ENCODE measurements around the gene EPHB2.
"Not testable (repeated sequence)": the region's sequence is repeated elsewhere in the genome, so short reads cannot be mapped to it uniquely, and the experiment has no call there.

EPHB2 gene

DNA sequence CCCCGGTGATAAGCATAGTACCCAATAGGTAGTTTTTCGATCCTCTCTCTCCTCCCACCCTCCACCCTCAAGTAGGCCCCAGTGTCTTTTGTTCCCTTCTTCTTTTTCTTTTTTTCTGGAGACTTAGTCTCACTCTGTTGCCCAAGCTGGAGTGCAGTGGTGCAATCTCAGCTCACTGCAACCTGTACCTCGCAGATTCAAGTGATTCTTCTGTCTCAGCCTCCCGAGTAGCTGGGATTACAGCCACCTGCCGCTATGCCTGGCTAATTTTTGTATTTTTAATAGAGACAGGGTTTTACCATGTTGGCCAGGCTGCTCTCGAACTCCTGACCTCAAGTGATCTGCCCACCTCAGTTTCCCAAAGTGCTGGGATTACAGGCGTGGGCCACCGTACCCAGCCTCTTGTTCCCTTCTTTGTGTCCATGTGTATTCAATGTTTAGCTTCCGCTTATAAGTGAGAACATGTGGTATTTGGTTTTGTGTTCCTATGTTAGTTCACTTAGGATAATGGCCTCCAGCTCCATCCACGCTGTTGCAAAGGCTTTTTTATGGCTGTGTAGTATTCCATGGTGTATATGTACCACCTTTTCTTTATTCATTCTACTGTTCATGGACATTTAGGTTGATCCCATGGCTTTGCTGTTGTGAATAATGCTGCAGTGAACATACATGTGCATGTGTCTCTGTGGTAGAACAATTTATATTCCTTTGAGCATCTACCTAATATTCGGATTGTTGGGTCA is 133.0 kb downstream of the EPHB2 start:
- DNase-seq, result not testable (repeated sequence)

GRCh38 chr1:22844621-22845020 is 134.0 kb downstream of the EPHB2 start:
- DNase-seq, result no peak

DNA sequence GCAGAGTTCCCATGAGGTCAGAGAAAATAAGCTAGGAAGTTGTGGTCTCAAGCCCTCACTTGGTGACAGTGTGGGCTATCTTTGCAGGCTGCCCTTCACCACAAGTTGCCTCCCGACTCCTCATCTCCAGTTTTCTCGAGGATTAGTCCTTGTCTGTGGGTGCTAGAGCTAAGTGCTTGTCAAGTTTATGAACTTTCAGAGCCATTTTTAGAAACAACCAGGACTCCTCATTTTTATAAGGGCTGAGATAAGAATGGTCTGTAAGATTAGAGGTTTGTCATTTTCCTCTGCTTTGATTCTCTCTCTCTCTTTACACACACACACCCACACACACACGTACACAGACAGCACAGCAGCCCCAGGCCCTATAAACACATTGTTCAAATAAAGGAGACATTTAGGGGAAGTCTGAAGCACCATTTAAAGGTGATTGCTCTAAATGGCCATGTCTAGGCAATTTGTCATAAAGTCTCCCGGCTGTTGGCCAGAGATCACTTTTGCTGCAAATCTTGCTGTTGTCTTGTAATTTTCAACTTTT is 134.8 kb downstream of the EPHB2 start:
- no peak for DNase-seq

DNA sequence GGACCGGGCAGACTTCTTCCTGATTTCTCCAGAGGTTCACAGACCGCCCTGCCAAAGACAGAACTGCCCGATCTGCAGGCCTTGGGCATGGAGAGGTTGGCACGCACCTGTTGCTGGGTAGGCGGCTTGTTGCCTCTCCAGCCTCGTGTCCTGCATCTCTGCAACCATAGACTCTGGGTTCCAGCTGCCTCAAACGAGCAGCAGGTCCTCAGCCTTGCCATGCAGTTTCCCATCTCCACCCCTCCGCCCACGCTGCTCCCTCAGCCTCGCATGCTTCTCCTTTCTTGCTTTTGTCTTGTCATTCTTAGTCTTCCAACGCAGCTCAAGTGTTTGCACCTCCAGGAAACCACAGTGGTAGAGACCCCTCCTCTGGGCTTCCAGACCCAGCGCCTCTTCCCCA is 135.8 kb downstream of the EPHB2 start:
- no peak for DNase-seq

- no peak for DNase-seq
Measured at GRCh38 chr1:22847249-22847648, 136.6 kb downstream of the EPHB2 start.

DNA sequence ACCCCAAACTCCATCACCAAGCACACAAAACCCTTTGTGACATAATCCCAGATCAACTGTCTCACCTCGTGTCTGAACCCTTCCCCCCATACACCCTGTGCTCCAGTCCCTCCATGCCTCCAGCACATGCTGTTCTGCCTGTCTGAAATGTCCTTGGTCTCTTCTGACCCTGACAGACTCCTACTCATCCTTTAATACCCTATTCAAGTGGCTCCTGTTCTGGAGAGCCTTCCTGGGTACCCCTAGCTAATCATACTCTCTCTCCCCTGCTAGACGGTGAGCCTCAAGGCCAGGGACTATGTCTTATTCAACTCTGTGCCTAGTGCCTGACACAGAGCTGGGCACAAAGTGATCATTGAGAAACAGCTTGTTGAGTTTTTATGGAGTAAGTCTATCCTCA is 137.1 kb downstream of the EPHB2 start:
- DNase-seq, result no peak

DNA sequence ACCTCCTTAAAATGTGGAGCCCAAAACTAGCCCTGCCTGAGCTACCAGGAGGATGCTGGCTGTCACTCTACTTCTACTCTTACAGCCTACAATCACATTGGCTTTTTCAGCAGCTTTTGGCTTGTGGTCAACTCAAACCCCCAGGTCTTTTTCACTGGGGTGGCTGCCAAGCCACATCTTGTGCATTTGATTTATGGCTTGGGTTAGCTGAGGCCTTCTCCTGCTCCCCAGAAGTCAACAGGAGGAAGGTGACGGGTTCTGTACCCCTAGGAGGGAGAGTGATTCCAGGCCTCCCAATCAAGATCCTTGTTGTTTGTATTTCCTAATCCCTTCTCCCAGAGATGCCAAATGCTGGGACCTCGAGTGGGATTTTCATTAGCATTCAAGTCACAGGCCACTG is 137.8 kb downstream of the EPHB2 start:
- DNase-seq, result no peak

DNA sequence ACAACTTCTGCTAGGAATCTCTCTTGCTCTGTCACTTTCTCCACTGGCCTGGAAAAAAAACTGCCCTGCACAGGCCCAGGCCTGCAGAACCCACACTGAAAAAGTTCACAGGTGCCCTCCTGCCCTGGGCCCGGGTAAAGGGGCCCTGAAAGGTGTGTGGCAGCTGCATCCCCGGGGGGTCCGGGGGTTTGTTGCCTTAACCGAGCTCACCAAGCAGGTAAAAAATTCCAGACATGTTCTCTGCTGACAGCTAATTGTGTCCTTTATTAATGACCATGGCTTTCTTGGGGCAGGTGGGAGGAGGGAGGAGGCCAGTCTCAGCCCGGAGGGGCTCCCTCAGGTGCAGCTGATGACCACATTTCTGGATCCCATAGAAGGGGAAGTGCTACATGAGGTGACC is 139.1 kb downstream of the EPHB2 start:
- no peak for DNase-seq

GRCh38 chr1:22850281-22850680 is 139.6 kb downstream of the EPHB2 start:
- no peak for DNase-seq

DNA sequence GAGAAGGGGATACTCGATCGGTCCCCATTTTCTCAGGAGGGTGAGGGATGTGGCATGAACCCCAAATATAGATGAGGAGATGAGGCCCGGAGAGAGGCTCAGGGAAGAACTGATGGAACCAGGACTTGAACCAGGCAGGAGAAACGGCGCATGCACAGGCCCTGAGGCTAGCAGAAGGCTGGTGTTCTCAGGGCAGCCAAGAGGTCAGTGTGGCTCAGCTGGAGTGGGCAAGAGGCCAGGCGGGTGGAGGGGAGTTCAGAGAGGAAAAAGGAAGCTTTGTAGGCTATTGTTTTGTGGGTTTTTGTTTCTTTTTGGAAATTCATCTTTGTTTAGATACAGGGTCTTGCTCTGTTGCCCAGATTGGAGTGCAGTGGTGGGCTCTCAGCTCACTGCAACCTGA is 140.0 kb downstream of the EPHB2 start:
- DNase-seq, result no peak

GRCh38 chr1:22851517-22851916 is 140.9 kb downstream of the EPHB2 start:
- no peak for DNase-seq

DNA sequence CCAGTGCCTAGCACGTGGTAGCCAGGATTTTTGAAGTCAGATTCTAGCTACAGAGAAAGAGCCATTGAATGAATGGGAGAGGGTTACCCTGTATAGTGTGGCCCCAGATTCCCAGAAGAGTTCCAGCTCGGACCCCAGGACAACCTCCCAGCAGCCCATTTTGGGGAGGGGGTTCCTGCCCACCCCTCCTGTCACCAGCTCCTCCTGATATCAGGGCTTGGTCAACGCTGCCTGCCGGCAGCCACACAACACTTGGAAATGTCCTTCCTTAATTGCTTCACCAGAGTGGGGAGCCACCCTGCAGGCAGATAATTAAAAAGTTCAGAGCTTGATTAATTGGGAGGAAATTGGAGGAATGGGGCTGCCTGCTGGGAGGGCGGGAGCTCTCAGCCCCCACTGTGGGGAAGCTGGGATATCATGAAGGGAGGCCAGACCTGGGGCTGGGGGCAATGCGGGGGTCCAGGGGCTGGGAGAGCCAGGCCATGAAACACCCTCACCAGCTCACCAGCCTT is 141.6 kb downstream of the EPHB2 start:
- no peak for DNase-seq

DNA sequence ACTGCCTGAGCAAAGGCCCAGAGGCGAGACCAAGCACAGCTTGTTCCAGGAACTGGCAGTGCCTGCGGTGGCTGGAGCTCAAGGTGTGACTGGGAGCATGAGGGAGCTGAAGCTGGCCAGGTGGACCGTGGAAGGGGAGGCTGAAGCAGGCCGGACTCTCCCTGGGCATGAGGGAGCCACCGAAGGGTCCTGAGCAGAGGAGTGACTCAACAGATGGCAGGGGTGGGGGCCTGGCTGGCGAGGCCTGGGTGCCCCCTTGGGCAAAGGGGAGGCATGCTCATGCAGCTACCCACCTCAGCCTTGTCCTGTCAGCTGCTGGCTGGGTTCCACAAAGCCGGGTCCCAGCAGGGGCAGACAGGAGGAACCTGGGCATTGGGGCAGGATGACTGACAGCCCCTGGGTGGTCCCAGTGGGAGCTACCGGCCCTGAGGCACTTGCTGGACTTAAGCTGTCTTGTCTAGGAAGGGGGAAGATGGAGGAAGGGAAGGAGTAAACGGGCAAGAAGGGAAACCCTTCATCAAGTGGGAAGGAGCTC is 143.1 kb downstream of the EPHB2 start:
- DNase-seq, result no peak

DNA sequence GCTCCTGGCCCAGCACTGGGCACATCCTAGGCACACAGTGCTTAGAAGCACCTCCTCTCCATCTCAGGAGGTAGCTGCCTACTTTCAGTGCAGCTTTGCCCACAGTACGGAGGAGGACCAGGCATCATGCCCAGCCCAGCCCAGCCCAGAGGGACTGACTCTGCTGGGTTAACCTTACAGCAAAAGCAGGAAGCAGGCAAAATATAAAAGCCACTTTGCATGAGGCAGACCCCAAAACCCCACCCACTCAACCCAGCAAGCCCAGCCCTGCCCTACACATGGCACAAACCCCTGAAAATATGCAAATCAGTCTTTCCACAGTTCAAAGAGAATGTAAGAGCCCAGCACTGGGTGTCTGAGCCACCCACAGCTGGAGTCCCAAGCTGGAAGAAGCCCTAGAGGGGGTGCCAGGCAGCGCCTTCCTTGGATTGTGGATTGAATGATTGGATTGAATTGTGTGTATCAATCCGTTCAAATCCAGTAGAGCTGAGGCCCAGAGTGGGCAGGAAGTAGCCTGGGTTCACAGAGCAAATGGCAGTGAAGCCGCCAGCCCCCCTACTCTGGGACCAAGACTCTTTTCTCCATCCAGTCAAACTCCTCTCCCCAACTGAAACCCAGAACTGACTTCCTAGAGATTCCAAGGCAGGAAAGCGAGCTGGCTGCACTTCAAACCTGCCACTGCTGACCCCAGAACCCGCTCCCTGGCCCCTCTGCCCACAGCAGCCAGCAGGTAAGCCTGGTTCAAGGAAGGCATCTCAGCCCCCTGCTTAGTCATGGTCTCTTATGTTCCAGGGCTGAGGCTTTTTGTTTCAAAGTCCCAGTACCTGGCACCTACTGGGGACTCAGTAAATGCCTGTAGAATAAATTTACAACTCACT is 144.3 kb downstream of the EPHB2 start:
- no peak for DNase-seq

DNA sequence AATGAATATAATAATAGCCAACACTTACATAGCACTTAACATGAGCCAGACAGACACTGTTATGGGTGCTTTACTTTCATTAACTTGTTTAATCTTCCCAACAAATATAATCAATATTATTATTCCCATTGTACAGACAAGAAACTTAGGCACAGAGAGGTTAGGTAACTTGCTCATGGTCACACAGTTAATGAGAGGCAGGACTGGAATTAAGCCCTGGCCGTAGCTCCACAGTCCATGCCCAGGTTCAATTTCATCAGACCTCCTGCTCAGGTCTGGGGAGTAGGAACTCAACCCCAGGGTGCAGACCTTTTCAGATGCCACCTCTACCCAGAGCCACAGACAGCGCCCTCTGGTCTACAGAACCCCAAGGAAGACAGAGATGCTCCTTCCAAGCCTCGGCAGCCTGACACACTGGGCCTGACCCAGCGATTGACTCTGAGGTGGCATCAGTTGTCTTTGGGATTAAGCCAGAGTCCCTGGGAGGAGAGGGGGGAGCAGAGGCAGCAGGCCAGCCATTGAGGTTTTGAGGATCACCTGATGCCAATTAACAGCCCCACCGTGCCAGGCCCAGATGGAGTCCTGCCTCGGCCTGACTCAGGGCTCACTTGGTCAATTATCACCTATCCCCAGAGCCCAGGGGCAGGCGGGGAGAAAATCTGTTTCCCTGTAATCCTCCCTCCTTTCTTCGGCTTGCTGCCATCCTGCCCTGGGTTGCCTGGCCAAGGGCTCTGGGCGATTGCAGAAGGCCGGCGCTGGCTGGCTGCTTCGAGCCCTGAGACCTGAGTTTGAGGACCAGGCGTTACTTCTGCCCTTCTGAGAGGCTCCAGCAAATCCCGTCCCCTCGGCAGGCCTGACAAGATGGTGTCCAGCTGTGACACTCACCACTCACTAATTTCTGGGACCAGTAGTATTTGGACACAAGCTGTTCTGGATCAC is 145.3 kb downstream of the EPHB2 start:
- no peak for DNase-seq

GRCh38 chr1:22857661-22858060 is 147.0 kb downstream of the EPHB2 start:
- DNase-seq, result no peak

- no peak for DNase-seq
Measured at GRCh38 chr1:22860414-22860800, 149.8 kb downstream of the EPHB2 start.

- DNase-seq, result no peak
Measured at GRCh38 chr1:22860883-22861385, 150.3 kb downstream of the EPHB2 start.

DNA sequence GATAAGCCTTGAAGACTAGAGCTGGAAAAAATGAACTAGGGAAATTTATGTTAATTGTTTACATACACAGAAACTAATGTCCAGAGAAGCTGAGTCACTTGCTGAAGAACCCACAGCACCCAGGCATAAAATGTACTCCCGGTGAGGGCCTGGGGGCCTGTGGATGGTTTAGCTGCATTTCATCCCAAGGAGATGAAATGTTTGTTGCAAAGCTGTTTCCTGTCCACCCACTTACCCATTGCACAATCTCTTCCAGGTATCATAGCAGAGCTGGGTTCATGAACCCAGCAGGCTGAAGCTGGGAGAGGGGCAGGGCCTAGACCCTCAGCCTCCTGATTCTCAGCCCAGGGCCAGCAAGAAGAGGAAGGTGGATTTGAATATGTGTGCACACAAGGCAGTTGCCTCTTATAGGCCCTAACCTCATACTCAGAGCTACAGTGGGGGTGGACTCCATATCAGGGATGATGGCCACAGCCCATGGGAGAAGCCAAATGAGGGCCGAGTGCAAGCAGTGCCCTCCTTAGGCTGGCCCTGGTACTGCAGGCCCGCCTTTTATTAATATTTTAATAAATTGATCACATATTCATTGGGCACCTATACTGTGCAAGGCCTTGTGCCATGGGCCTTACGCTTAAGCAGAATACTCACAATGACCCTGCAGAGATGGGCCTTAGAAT is 151.3 kb downstream of the EPHB2 start:
- no peak for DNase-seq

- DNase-seq, result no peak
Measured at GRCh38 chr1:22862752-22863151, 152.1 kb downstream of the EPHB2 start.

- no peak for DNase-seq
Measured at GRCh38 chr1:22863766-22864165, 153.1 kb downstream of the EPHB2 start.

DNA sequence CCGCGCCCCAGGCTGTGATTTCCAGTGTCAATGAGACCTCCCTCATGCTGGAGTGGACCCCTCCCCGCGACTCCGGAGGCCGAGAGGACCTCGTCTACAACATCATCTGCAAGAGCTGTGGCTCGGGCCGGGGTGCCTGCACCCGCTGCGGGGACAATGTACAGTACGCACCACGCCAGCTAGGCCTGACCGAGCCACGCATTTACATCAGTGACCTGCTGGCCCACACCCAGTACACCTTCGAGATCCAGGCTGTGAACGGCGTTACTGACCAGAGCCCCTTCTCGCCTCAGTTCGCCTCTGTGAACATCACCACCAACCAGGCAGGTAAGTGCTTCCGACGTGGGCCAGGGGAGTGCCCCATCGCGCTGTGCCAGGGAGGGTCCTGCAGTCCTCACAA is 154.2 kb downstream of the EPHB2 start:
- no peak for DNase-seq
